NCI-H128 (cell line): ENCODE measurements around the gene FBL.
"Not testable (repeated sequence)": the region's sequence is repeated elsewhere in the genome, so short reads cannot be mapped to it uniquely, and the experiment has no call there.

Experiments
- DNase-seq: peaks from one replicate; lab custom pipeline; 2025; ENCODE audit not compliant: unreplicated experiment; lab: John Stamatoyannopoulos, UW

FBL gene

DNA sequence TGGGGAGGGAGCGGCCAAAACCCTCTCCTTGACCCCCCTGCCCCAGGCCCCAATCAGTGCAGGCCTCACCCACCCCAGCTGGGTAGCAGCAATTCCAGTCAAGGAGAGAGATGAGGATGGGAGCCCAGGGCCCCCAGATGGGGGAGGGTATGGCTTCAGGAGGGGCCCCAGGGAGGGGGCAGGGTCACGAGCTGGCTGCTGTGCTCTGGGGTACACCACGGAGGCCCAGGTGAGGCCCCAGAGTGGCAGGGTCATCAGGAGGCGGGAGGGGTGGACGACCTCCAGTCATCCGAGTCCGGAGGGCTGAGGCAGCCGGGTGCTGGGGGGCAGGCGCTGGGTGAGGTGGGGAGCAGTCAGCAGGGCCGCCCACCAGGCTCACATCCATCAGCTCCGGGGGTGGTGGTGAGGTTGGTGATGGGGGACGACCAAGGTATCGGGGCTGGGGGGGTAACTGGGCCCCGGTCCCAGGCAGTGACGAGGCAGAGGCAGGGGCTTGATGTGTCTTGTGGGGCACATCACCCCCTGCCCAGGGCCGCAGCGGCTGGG, 20.6 kb downstream of the FBL start:
- DNase-seq, result no peak

DNA sequence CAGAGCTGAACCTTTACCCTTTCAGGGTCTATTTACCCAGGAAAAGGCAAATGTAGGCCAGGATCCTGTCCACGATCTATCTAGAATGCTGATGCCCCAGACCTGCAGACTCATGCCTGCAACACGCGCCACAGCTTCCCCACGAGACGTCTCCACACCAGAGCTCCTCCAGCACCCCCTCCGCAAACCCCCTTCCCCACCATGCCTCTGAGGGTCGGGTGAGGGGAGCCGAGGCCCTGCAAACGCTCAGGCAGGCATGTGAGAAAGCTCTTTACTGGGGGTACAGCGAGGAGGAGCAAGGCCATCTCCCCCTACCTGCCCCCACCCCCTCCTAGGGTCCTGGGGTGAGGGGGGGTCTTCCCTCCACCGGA, 21.1 kb downstream of the FBL start:
- no peak for DNase-seq

GRCh38 chr19:39824143-39825092, 21.8 kb downstream of the FBL start:
- DNase-seq, result peak; percentile 94

DNA sequence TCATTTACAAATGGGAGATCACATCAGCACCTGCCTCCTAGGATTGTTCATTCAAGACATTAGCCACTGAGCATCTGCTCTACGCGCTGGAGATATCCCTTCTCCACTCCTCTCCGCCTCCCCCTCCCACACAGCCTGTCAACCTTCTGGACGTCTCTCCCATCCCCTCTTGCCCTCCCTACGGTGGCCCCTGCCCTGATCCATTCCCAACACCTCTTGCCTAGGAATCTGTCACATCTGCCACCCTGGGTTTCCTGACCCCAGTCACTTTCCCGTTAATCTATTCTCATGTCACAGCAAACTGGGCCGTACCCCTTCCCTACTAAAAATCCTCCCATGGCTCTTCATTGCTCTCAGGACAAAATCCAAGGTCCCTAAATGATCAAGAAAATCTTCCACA, 22.5 kb downstream of the FBL start:
- no peak for DNase-seq

DNA sequence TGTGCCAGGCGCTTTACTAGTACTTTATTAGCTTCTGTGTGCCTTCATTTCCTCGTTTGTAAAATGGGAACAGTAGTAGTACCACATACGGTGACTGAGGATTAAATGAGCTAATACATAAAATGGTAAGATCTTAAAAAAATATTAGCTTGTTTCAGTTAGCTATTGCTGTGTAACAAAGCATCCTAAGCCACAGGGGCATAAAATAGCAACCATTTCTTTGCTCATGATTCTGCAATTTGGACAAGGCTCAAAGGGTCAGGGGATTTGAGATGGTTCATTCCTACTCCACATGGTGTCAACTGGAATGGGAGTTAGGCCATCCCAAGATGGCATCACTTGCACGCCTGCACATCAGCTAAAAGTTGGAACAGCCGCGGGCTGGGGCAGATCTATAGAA, 25.5 kb downstream of the FBL start:
- no peak for DNase-seq

- DNase-seq, result no peak
Observed at GRCh38 chr19:39819786-39820185, 26.4 kb downstream of the FBL start.

- DNase-seq, result no peak
Observed at GRCh38 chr19:39818626-39819097, 27.5 kb downstream of the FBL start.

GRCh38 chr19:39817888-39818561, 28.2 kb downstream of the FBL start:
- DNase-seq, result no peak

DNA sequence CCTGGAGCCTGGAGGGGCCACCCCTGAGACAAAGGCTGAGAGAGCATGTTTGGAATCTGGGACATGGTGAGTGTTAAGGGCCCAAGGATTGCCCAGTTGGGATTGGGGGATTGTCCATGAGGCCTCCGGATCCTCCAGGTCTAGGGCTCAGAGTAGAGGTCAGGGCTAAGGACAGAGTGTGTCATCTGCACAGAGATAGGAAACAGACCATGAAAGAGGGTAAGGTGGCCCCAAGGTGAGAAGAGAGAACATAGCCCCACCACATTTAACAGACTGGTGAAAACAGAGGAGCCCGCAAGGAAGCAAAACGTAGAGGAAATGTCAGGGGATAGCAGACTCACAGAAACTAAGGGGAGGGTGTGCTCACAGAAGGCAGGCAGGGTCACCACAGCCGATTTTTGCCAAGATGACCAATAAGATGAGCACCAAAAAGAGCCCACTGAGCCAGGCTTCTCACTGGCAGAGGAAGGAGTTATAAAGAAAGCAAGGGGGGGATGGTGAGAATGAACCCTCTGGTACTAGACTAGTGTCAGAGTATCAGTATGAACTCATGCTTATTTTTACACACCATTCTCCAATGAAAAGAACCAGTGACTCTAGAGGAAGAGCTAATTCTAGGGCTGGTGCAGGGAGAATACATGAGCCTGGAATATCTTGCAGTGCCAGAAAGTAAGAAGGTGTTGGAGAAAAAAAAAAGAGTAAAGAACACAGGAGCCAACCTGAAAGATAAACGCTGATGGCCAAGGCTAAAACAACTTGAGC, 29.7 kb downstream of the FBL start:
- DNase-seq, result no peak

DNA sequence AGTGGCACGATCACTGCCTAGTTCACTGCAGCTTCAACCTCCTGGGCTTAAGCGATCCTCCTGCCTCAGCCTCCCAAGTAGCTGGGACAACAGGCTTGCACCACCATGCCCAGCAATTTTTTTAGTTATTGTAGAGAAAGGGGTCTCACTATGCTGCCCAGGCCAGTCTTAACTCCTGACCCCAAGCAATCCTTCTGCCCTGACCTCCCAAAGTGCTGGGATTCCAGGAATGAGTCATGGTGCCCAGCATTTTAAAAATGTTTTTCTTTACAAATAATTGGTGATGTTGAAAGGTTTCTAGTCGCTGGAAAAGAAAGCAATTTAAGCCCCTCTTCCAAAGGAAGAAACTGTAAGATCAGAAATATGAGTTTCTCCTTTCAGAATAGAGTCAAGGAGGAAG, 31.6 kb downstream of the FBL start:
- no peak for DNase-seq

DNA sequence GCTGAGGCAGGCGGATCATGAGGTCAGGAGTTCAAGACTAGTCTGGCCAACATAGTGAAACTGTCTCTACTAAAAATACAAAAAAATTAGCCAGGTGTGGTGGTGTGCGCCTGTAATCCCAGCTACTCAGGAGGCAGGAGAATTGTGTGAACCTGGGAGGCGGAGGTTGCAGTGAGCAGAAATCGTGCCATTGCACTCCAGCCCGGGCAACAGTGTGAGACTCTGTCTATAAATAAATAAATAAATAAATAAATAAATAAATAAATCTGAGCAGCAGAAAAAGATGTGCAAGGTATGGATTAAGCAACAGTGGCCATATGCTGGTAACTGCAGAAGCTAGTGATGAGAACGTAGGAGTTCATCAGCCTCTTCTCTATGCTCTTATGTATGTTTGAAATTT, 32.1 kb downstream of the FBL start:
- DNase-seq, result not testable (repeated sequence)

DNA sequence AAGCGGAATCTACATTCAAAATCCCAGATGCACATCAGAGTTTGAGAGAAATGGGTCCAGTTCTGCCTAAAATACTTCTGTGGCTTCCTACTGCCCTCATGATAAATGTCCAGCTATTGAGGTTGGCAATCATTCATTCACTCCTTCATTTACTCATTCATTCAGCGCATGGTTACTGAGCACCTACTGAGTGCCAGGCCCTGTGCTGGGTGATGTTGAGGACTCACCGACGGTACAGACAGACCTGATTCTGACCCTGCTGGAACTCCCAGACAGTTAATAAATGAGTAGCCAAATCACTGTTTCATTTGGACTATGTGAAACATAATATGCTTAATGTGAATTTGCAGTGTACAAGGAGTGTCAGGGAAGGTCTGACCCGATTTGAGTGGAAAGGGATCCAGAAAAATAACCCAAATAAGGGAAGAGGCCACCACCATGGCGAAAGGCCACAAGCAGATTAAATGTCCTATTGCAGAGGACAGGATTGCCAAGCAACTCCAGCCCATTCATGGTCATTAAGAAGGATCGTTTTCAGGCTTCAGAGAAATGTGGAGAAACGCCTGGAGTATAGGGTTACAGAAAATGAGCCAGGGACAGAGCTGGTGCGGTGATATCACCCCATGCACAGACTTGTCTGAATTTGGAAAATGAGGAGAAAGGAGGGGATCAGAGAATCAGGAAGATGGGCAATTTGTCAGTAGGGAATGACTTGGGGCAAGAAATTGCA, 32.8 kb downstream of the FBL start:
- no peak for DNase-seq

DNA sequence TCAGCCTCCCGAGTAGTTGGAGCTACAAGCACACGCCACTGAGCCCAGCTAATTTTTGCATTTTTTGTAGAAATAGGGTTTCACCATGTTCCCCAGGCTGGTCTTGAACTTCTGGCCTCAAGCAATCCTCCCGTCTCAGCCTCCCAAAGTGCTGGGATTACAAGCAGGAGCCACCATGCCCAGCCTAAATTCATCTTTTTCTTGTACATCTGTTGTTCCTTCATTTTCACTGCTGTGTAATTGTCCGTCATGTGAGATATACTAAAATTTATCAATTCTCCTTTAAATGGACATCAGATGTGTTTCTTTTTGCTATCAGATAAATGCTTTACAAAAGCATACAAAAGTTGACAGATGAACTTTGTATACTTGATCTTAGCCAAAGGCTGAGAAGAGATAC, 35.1 kb downstream of the FBL start:
- DNase-seq, result no peak

DNA sequence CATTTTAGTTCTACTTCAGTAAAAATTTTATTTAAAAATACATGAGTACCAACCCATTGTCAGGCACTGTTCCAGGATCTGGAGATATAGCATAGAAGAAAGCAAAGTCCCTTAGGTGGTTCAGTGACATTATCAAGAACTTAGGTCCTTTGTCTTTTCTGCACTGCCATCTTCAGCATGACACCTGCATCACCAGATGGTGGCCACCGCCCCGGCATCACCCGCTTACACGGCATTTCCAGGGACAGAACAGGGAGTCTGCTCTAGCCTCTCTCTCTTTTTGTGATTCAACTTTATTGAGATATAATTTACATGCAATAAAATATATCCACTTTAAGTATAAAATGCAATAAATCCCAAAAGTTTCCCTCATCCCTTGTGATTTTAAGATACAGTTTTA, 35.8 kb downstream of the FBL start:
- DNase-seq, result no peak

GRCh38 chr19:39809368-39809767, 36.8 kb downstream of the FBL start:
- no peak for DNase-seq

- DNase-seq, result not testable (repeated sequence)
Observed at GRCh38 chr19:39808688-39809087, 37.5 kb downstream of the FBL start.

DNA sequence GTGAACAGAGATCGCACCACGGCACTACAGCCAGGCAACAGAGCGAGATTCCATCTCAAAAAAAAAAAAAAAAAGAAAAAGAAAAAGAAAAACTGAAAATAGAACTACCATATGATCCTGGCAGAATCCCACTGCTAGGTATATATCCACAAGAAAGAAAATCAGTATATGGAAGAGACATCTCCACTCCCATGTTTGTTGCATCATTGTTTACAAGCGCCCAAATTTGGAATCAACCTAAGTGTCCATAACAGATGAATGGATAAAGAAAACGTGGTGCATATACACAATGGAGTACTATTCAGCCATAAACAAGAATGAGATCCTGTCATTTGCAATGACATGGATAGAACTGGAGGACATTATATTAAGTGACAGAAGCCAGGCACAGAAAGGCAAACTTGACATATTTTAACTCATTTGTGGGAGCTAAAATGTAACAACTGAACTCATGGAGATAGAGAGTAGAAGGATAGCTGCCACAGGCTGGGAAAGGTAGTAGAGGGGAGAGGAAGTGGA, 38.3 kb downstream of the FBL start:
- DNase-seq, result no peak

- no peak for DNase-seq
Observed at GRCh38 chr19:39805104-39805503, 41.1 kb downstream of the FBL start.

DNA sequence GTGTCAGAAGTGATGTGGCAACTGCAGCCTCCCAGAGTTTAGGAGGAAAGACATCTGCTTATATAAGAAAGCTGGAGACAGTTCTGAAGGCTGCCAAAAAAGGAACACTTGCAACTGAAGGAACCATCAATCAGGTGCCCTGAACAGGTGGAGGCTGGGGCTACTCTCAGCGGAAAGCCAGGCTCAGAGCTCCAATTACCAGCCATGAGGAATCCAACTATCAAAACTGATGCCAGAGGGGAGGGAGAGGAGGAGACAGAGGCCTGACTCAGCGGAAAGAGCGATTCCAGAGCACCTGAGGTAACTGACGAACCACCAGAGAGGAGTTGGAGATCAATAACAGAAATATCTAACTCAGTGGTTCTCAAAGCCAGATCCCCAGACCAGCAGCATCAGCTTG, 43.2 kb downstream of the FBL start:
- DNase-seq, result no peak

- DNase-seq, result no peak
Observed at GRCh38 chr19:39797083-39797482, 49.1 kb downstream of the FBL start.
